ENCODE measurements around the gene RAB1A.

RAB1A gene

DNA sequence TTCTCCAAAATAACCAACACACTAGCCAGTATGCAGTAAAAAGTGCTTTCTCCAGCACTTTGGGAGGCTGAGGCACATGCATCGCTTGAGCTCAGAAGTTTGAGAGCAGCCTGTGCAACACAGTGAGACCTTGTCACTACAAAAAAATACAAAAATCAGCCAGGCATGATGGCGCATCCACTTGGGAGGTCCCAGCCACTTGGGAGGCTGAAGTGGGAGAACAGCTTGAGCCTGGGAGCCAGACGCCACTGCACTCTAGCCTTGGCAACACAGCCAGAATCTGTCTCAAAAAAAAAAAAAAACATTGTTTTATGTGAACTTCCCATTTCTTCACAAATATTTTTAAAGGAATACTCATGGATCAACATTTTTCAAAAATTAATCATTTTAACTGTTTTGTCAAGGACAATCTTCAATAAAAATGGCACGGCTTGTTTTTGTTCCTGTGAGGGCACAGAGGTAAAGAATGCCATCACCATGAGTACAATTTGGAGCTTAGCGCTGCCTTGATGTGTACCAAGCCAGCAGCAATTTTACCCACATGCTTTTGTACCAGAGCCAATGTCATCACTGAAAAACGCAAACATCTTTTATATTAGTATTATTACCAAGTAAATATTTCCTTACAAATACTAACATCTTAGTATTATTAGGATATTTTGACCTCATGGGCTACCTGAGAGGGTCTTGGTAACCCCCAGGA is 26.7 kb downstream of the RAB1A start:
- no peak for DNase-seq (ENCODE audit: insufficient read length, low spot score)
- TF ChIP-seq, protein P1, sequence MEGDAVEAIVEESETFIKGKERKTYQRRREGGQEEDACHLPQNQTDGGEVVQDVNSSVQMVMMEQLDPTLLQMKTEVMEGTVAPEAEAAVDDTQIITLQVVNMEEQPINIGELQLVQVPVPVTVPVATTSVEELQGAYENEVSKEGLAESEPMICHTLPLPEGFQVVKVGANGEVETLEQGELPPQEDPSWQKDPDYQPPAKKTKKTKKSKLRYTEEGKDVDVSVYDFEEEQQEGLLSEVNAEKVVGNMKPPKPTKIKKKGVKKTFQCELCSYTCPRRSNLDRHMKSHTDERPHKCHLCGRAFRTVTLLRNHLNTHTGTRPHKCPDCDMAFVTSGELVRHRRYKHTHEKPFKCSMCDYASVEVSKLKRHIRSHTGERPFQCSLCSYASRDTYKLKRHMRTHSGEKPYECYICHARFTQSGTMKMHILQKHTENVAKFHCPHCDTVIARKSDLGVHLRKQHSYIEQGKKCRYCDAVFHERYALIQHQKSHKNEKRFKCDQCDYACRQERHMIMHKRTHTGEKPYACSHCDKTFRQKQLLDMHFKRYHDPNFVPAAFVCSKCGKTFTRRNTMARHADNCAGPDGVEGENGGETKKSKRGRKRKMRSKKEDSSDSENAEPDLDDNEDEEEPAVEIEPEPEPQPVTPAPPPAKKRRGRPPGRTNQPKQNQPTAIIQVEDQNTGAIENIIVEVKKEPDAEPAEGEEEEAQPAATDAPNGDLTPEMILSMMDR (IDR thresholded peaks at IDR 0.05; ENCODE audit: insufficient read depth, missing control alignments): no peak
- FAIRE-seq: no peak

DNA sequence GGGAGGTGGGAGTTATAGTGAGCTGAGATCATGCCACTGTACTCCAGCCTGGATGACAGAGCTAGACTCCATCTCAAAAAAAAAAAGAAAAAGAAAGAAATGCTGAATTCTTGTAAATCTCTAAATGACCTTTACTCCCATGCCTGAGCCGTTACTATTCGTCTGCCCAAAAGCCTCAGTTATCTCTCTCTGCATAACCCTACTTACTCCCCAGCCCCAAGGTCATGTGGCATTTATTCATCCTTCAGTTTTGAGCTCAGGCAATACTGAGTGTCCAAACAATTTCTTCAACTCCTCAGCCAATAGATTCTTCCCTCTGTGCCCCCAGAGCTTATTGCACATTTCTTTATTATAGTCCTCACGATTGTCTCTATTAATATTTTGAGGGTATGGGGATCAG is 28.8 kb downstream of the RAB1A start:
- TF ChIP-seq, protein P1 (IDR thresholded peaks at IDR 0.05; ENCODE audit: insufficient read depth, missing control alignments): no peak
- FAIRE-seq (no peak), DNase-seq (ENCODE audit: insufficient read length, low spot score) (no peak)

- TF ChIP-seq, protein P1 (IDR thresholded peaks at IDR 0.05; ENCODE audit: insufficient read depth, missing control alignments): no peak
- no peak for DNase-seq (ENCODE audit: insufficient read length, low spot score)
- FAIRE-seq: no peak
These were observed 31.2 kb downstream of the RAB1A start for GRCh38 chr2:65098741-65099140.

DNA sequence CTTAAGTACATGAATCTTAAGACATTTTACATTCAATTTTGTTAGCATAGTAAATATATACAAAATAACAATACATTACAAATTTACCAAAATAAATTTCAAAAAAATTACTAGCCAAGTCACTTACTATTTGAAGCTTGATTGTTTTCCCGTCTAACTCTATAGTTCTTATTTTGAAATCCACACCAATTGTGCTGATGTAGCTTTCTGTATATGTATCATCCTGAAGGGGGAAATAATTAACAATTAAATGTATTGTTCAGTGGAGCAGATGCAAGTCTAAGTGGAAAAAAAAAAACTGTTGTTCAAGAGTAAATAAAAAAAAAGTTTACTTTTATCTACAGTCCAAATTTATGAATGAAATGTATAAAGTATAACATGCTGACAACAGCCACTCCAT is 32.1 kb downstream of the RAB1A start:
- TF ChIP-seq, protein P1 (IDR thresholded peaks at IDR 0.05; ENCODE audit: insufficient read depth, missing control alignments): no peak
- DNase-seq (ENCODE audit: insufficient read length, low spot score): no peak
- FAIRE-seq: no peak

DNA sequence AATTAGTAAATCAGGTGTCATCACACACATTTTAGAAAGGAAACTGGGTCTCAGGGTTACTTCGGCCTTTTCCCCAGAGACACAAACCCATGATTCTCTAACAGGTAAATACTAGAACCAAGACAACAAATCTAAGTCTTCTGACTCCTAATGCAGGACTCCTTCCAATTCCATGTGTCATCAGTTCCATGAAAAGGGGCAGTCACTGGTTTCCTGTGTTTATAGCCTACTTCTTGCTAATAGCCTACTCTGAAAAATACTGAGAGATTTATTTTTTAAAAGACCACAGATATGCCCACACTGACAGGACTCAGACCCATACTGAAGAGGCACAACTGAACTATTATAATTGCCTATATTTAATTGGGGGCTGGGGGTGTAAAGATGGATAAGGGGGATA is 33.0 kb downstream of the RAB1A start:
- no peak for FAIRE-seq
- TF ChIP-seq, protein P1 (IDR thresholded peaks at IDR 0.05; ENCODE audit: insufficient read depth, missing control alignments): no peak

GRCh38 chr2:65093211-65093610 is 36.7 kb downstream of the RAB1A start:
- FAIRE-seq: no peak
- TF ChIP-seq, protein P1 (IDR thresholded peaks at IDR 0.05; ENCODE audit: insufficient read depth, missing control alignments): no peak

More for the DNA sequence above, 33.0 kb downstream of the RAB1A start:
- DNase-seq (ENCODE audit: insufficient read length, low spot score): no peak

DNA sequence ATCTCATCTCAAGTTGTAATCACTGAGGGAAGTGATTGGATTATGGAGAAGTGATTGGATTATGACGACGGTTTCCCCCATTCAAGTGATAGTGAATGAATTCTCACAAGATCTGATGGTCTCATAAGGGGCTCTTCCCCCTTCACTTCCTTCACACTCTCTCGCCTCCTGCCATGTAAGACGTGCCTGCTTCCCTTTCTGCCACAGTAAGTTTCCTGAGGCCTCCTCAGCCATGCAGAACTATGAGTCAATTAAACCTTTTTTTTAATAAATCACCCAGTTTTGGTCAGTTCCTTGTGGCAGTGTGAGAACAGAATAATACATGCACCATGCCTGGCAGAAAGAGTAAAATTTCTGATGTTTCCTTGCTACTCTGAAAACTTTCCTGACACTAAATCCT is 37.1 kb downstream of the RAB1A start:
- TF ChIP-seq, protein P1 (IDR thresholded peaks at IDR 0.05; ENCODE audit: insufficient read depth, missing control alignments): no peak
- FAIRE-seq (no peak), DNase-seq (ENCODE audit: insufficient read length, low spot score) (no peak)

More at GRCh38 chr2:65093211-65093610, 36.7 kb downstream of the RAB1A start:
- DNase-seq (ENCODE audit: insufficient read length, low spot score): no peak
